Mesendoderm (in vitro differentiated cells): Measurements from ENCODE around the gene DNAJC21.

ENCODE experiments used
- DNase-seq: peaks from one replicate; pipeline ENCODE4 v3.0.0; 2013
- H2AK5ac ChIP-seq: 2 replicates; pipeline ENCODE4 v1.6.1; 2013; ENCODE audit warnings: low read length, inconsistent platforms
- H2BK120ac ChIP-seq: 2 replicates; pipeline ENCODE4 v1.6.1; 2013; ENCODE audit warnings: low read depth, mild to moderate bottlenecking, low read length, moderate library complexity, mixed read lengths
- H2BK15ac ChIP-seq: replicated peaks from 2 replicates; pipeline ENCODE4 v1.6.1; 2013; ENCODE audit warnings: low read depth, mild to moderate bottlenecking, moderate library complexity
- H2BK5ac ChIP-seq: 2 replicates; pipeline ENCODE4 v1.6.1; 2013; ENCODE audit warnings: low read length, inconsistent platforms
- H3K18ac ChIP-seq: 2 replicates; pipeline ENCODE4 v1.6.1; 2013; ENCODE audit warnings: mild to moderate bottlenecking, low read length, mixed read lengths
- H3K23ac ChIP-seq: one replicate; pipeline ENCODE4 v1.6.1; 2013; ENCODE audit warnings: low read length
- H3K27ac ChIP-seq: 2 replicates; pipeline ENCODE4 v1.5.1; 2013; ENCODE audit warnings: low read depth, mild to moderate bottlenecking, inconsistent platforms, low read length, moderate library complexity
- H3K27me3 ChIP-seq: 2 replicates; pipeline ENCODE4 v1.6.1; 2013; ENCODE audit warnings: low read length, control low read depth, mild to moderate bottlenecking, inconsistent platforms; ENCODE audit not compliant: insufficient read depth, poor library complexity
- H3K36me3 ChIP-seq: 2 replicates; pipeline ENCODE4 v1.6.1; 2013; ENCODE audit warnings: low read length, inconsistent platforms; ENCODE audit not compliant: control insufficient read depth, insufficient read depth
- H3K4ac ChIP-seq: one replicate; pipeline ENCODE4 v1.6.1; 2013; ENCODE audit warnings: low read depth, mild to moderate bottlenecking, low read length, moderate library complexity
- H3K4me1 ChIP-seq: 2 replicates; pipeline ENCODE4 v1.6.1; 2013; ENCODE audit warnings: low read depth, low read length, inconsistent platforms; ENCODE audit not compliant: control insufficient read depth
- H3K4me2 ChIP-seq: 2 replicates; pipeline ENCODE4 v1.6.1; 2013; ENCODE audit warnings: low read length
- H3K4me3 ChIP-seq: 2 replicates; pipeline ENCODE4 v1.5.1; 2013; ENCODE audit warnings: mild to moderate bottlenecking, low read length
- H3K56ac ChIP-seq: one replicate; pipeline ENCODE4 v1.6.1; 2013; ENCODE audit warnings: low read length
- H3K79me1 ChIP-seq: 2 replicates; pipeline ENCODE4 v1.6.1; 2013; ENCODE audit warnings: low read length, inconsistent platforms
- H3K79me2 ChIP-seq: 2 replicates; pipeline ENCODE4 v1.6.1; 2013; ENCODE audit warnings: mild to moderate bottlenecking, low read length; ENCODE audit not compliant: control insufficient read depth, insufficient read depth
- H3K9ac ChIP-seq: 2 replicates; pipeline ENCODE4 v1.6.1; 2013; ENCODE audit warnings: low read length, inconsistent platforms
- H4K5ac ChIP-seq: one replicate; pipeline ENCODE4 v1.6.1; 2013; ENCODE audit warnings: low read length
- H4K8ac ChIP-seq: one replicate; pipeline ENCODE4 v1.6.1; 2013; ENCODE audit warnings: low read depth, mild to moderate bottlenecking, control low read depth, low read length, moderate library complexity
- WGBS: extraction: QIAGEN DNeasy Blood & Tissue Kit; methylation state at CpG from one replicate; pipeline ENCODE4 v1.1.7; 2013; ENCODE audit warnings: low lambda C conversion rate, missing lambda C conversion rate; ENCODE audit not compliant: insufficient coverage; ENCODE audit errors: extremely low coverage; 5-methylcytosine and 5-hydroxymethylcytosine counted together

Gene DNAJC21

GRCh38 chr5:34915139-34915855, 14.1 kb upstream of the DNAJC21 start, which contains the start of the genes BRIX1 and RAD1:
Gene BRIX1, plus strand, starts transcription at chr5:34915711. Its CDS starts 28 bp downstream, at chr5:34915739.
Gene RAD1, minus strand, starts transcription at chr5:34915504. Its CDS starts 612 bp downstream, at chr5:34914892.
- Histone ChIP-seq H2BK120ac (no peak within 1 kb of the TSS), H3K36me3 (no peaks in the 10 kb centered on the region), H4K8ac (peak within 1 kb of the TSS; percentile 7), H3K4ac (peak within 1 kb of the TSS; percentile 96), H3K79me2 (peaks cover 39% of the 10 kb centered on the region), H3K18ac (peak within 1 kb of the TSS; percentile 54), H3K4me1 (no peaks in the 10 kb centered on the region), H3K79me1 (peaks cover 2% of the 10 kb centered on the region), H2BK15ac (no peak within 1 kb of the TSS), H3K9ac (peak within 1 kb of the TSS; percentile 99), H3K27ac (peak within 1 kb of the TSS; percentile 97), H2BK5ac (no peak within 1 kb of the TSS), H3K56ac (peak within 1 kb of the TSS; percentile 100), H3K4me3 (peak within 1 kb of the TSS; percentile 100), H4K5ac (no peak within 1 kb of the TSS), H2AK5ac (peak within 1 kb of the TSS; percentile 82), H3K23ac (peak within 1 kb of the TSS; percentile 94), H3K27me3 (no peaks in the 10 kb centered on the region), H3K4me2 (peak within 1 kb of the TSS; percentile 95)
- no CpG with 5 or more reads among the region's 67 CpGs for WGBS
- peak; percentile 99 for DNase-seq

GRCh38 chr5:34915856-34916192, 13.5 kb upstream of the DNAJC21 start:
- Histone ChIP-seq H3K9ac (peak overlapping the region; percentile 99), H4K8ac (peak overlapping the region; percentile 7), H3K79me2 (peaks cover 40% of the 10 kb centered on the region), H3K27ac (peak overlapping the region; percentile 56), H2BK5ac (no peak overlapping the region), H3K36me3 (no peaks in the 10 kb centered on the region), H3K4me3 (peak overlapping the region; percentile 100), H2AK5ac (peak overlapping the region; percentile 78), H3K4me2 (peak overlapping the region; percentile 95), H3K4ac (peak overlapping the region; percentile 96), H3K56ac (peak overlapping the region; percentile 100), H4K5ac (no peak overlapping the region), H3K27me3 (no peaks in the 10 kb centered on the region), H3K23ac (peak overlapping the region; percentile 94), H3K4me1 (no peaks in the 10 kb centered on the region), H2BK120ac (no peak overlapping the region), H3K79me1 (peaks cover 2% of the 10 kb centered on the region), H2BK15ac (no peak overlapping the region), H3K18ac (peak overlapping the region; percentile 54)
- no peak for DNase-seq
- WGBS, result no CpG with 5 or more reads among the region's 20 CpGs

GRCh38 chr5:34916518-34916917, 12.8 kb upstream of the DNAJC21 start:
- WGBS, result no CpG with 5 or more reads among the region's 6 CpGs
- Histone ChIP-seq H2BK5ac (no peak overlapping the region), H3K27me3 (no peaks in the 10 kb centered on the region), H3K4me2 (peak overlapping the region; percentile 95), H3K4ac (no peak overlapping the region), H2AK5ac (peak overlapping the region; percentile 82), H4K5ac (no peak overlapping the region), H3K27ac (no peak overlapping the region), H3K4me3 (peak overlapping the region; percentile 100), H3K18ac (no peak overlapping the region), H3K23ac (no peak overlapping the region), H4K8ac (no peak overlapping the region), H3K79me2 (peaks cover 40% of the 10 kb centered on the region), H3K79me1 (peaks cover 2% of the 10 kb centered on the region), H2BK15ac (no peak overlapping the region), H2BK120ac (no peak overlapping the region), H3K56ac (peak overlapping the region; percentile 100), H3K4me1 (no peaks in the 10 kb centered on the region), H3K9ac (peak overlapping the region; percentile 99), H3K36me3 (no peaks in the 10 kb centered on the region)
- peak; percentile 16 for DNase-seq

GRCh38 chr5:34918025-34918424, 11.3 kb upstream of the DNAJC21 start:
- no peak overlapping the region for H2BK5ac ChIP-seq
- H3K4me2 ChIP-seq, result no peak overlapping the region
- H3K27ac ChIP-seq, result no peak overlapping the region
- no peaks in the 10 kb centered on the region for H3K4me1 ChIP-seq
- no peak overlapping the region for H3K56ac ChIP-seq
- H2AK5ac ChIP-seq, result no peak overlapping the region
- no peak overlapping the region for H2BK15ac ChIP-seq
- DNase-seq, result no peak
- no peak overlapping the region for H3K4ac ChIP-seq
- no peak overlapping the region for H4K5ac ChIP-seq
- H3K36me3 ChIP-seq, result no peaks in the 10 kb centered on the region
- H3K9ac ChIP-seq, result no peak overlapping the region
- no peak overlapping the region for H3K18ac ChIP-seq
- no CpG with 5 or more reads among the region's 4 CpGs for WGBS
- no peak overlapping the region for H3K23ac ChIP-seq
- H3K4me3 ChIP-seq, result no peak overlapping the region
- H3K79me1 ChIP-seq, result peaks cover 2% of the 10 kb centered on the region
- no peak overlapping the region for H4K8ac ChIP-seq
- peaks cover 39% of the 10 kb centered on the region for H3K79me2 ChIP-seq
- no peak overlapping the region for H2BK120ac ChIP-seq
- H3K27me3 ChIP-seq, result no peaks in the 10 kb centered on the region

- H2AK5ac ChIP-seq, result no peak overlapping the region
- H3K23ac ChIP-seq, result no peak overlapping the region
- WGBS, result no CpG with 5 or more reads among the region's 4 CpGs
- DNase-seq, result peak; percentile 34
- no peak overlapping the region for H4K8ac ChIP-seq
- no peak overlapping the region for H3K4me2 ChIP-seq
- peaks cover 2% of the 10 kb centered on the region for H3K79me1 ChIP-seq
- no peak overlapping the region for H3K56ac ChIP-seq
- H3K27ac ChIP-seq, result no peak overlapping the region
- H3K36me3 ChIP-seq, result no peaks in the 10 kb centered on the region
- H3K27me3 ChIP-seq, result no peaks in the 10 kb centered on the region
- H2BK5ac ChIP-seq, result no peak overlapping the region
- no peak overlapping the region for H3K9ac ChIP-seq
- no peaks in the 10 kb centered on the region for H3K4me1 ChIP-seq
- no peak overlapping the region for H3K4ac ChIP-seq
- H2BK15ac ChIP-seq, result no peak overlapping the region
- H3K4me3 ChIP-seq, result no peak overlapping the region
- no peak overlapping the region for H4K5ac ChIP-seq
- peaks cover 33% of the 10 kb centered on the region for H3K79me2 ChIP-seq
- H2BK120ac ChIP-seq, result no peak overlapping the region
- no peak overlapping the region for H3K18ac ChIP-seq
These were observed 10.3 kb upstream of the DNAJC21 start for GRCh38 chr5:34919077-34919476.
